Esophagus muscularis mucosa (tissue), 3 donors: ENCODE results near the gene TRAPPC11.

ENCODE experiments used
- POLR2AphosphoS5 ChIP-seq, 2 donors: sonication (generic); formaldehyde crosslinking; IDR thresholded peaks; one replicate each; pipeline ENCODE4 v1.6.1; 2017; ENCODE audit warnings: antibody characterized with exemption in 2 of 2
- TF ChIP-seq, protein P1 (sequence below), 3 experiments: fragments of 200-600 bp in 2 of 3; fragments of 450-650 bp in 1 of 3; sonication (generic) in 2 of 3; IDR thresholded peaks; one replicate each; pipeline ENCODE4 v1.5.1; 2017 to 2019; ENCODE audit warnings: antibody characterized with exemption in 3 of 3, mild to moderate bottlenecking in 2 of 3, moderate library complexity in 1 of 3

GRCh38 chr4:183635741-183636140 lies 23.4 kb upstream of the TRAPPC11 start:
- TF ChIP-seq, protein P1, sequence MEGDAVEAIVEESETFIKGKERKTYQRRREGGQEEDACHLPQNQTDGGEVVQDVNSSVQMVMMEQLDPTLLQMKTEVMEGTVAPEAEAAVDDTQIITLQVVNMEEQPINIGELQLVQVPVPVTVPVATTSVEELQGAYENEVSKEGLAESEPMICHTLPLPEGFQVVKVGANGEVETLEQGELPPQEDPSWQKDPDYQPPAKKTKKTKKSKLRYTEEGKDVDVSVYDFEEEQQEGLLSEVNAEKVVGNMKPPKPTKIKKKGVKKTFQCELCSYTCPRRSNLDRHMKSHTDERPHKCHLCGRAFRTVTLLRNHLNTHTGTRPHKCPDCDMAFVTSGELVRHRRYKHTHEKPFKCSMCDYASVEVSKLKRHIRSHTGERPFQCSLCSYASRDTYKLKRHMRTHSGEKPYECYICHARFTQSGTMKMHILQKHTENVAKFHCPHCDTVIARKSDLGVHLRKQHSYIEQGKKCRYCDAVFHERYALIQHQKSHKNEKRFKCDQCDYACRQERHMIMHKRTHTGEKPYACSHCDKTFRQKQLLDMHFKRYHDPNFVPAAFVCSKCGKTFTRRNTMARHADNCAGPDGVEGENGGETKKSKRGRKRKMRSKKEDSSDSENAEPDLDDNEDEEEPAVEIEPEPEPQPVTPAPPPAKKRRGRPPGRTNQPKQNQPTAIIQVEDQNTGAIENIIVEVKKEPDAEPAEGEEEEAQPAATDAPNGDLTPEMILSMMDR (IDR thresholded peaks at IDR 0.05), result no peak
- TF ChIP-seq POLR2AphosphoS5 (IDR thresholded peaks at IDR 0.05), result no peak
